Measurements from ENCODE around the gene RFX8. TPM values are rescaled to one million over a fixed set of nuclear protein-coding genes. Genes with fewer than 3 reads are reported as not detected.

The RFX8 gene
- total and polyA plus RNA-seq, 7 donors, result 0.12 to 0.83 TPM; not detected in 5

GRCh38 chr2:101405351-101405899 is 69.5 kb downstream of the RFX8 start:
- Histone ChIP-seq H3K4me1 (no peaks in the 10 kb centered on the region), H3K27me3 (no peaks in the 10 kb centered on the region), H3K9me3 (no peaks in the 10 kb centered on the region), H3K27ac (no peak overlapping the region), H3K36me3 (no peaks in the 10 kb centered on the region), H3K4me3 (no peak overlapping the region)
- 59 to 75% methylated on average over 7 of the region's 7 CpGs for WGBS, 2 donors
- no peak for DNase-seq
- intact Hi-C loops (cut with DNase I), result no loop called here
- TF ChIP-seq EP300 (IDR thresholded peaks at IDR 0.05) (no peak), POLR2A (IDR thresholded peaks at IDR 0.05) (no peak), POLR2AphosphoS5 (IDR thresholded peaks at IDR 0.05) (no peak), CTCF (IDR thresholded peaks at IDR 0.05) (no peak)

- no peak overlapping the region for H3K4me3 ChIP-seq
- H3K4me1 ChIP-seq, result no peaks in the 10 kb centered on the region
- no peaks in the 10 kb centered on the region for H3K27me3 ChIP-seq
- no peak for DNase-seq
- H3K36me3 ChIP-seq, result no peaks in the 10 kb centered on the region
- intact Hi-C loops (cut with DNase I), result no loop called here
- WGBS, 2 donors, result 94 to 100% methylated on average over 1 of the region's 1 CpG
- no peaks in the 10 kb centered on the region for H3K9me3 ChIP-seq
- no peak for TF ChIP-seq POLR2AphosphoS5 (IDR thresholded peaks at IDR 0.05)
- no peak for TF ChIP-seq CTCF (IDR thresholded peaks at IDR 0.05)
- no peak for TF ChIP-seq POLR2A (IDR thresholded peaks at IDR 0.05)
- no peak for TF ChIP-seq EP300 (IDR thresholded peaks at IDR 0.05)
- H3K27ac ChIP-seq, result no peak overlapping the region
Measured at GRCh38 chr2:101403745-101404144, 71.2 kb downstream of the RFX8 start.

GRCh38 chr2:101402630-101403029 is 72.3 kb downstream of the RFX8 start:
- peaks cover 0 to 10% (median 0%) of the 10 kb centered on the region in 3 donors for H3K27me3 ChIP-seq
- H3K9me3 ChIP-seq, result no peaks in the 10 kb centered on the region
- H3K4me1 ChIP-seq, result no peaks in the 10 kb centered on the region
- H3K36me3 ChIP-seq, result no peaks in the 10 kb centered on the region
- no peak overlapping the region for H3K27ac ChIP-seq
- intact Hi-C loops (cut with DNase I), result no loop called here
- TF ChIP-seq EP300 (IDR thresholded peaks at IDR 0.05) (no peak), POLR2AphosphoS5 (IDR thresholded peaks at IDR 0.05) (no peak), POLR2A (IDR thresholded peaks at IDR 0.05) (no peak), CTCF (IDR thresholded peaks at IDR 0.05) (no peak)
- no peak overlapping the region for H3K4me3 ChIP-seq
- DNase-seq, result no peak
- 83 to 92% methylated on average over 6 of the region's 6 CpGs for WGBS, 2 donors

- Histone ChIP-seq H3K9me3 (no peaks in the 10 kb centered on the region), H3K36me3 (no peaks in the 10 kb centered on the region), H3K4me1 (no peaks in the 10 kb centered on the region), H3K4me3 (no peak overlapping the region), H3K27me3 (peaks cover 0 to 10% (median 0%) of the 10 kb centered on the region in 3 donors), H3K27ac (no peak overlapping the region)
- TF ChIP-seq CTCF (IDR thresholded peaks at IDR 0.05), result no peak
- no peak for TF ChIP-seq POLR2AphosphoS5 (IDR thresholded peaks at IDR 0.05)
- no peak for TF ChIP-seq POLR2A (IDR thresholded peaks at IDR 0.05)
- TF ChIP-seq EP300 (IDR thresholded peaks at IDR 0.05), result no peak
- no peak for DNase-seq
- 83% methylated on average over 5 of the region's 5 CpGs for WGBS, 2 donors
- intact Hi-C loops (cut with DNase I), result no loop called here
Measured at GRCh38 chr2:101401906-101402305, 73.0 kb downstream of the RFX8 start.

GRCh38 chr2:101401326-101401665 is 73.6 kb downstream of the RFX8 start:
- peaks cover 0 to 10% (median 0%) of the 10 kb centered on the region in 3 donors for H3K27me3 ChIP-seq
- no peak for DNase-seq
- H3K9me3 ChIP-seq, result no peaks in the 10 kb centered on the region
- no peak overlapping the region for H3K27ac ChIP-seq
- H3K4me1 ChIP-seq, result no peaks in the 10 kb centered on the region
- H3K36me3 ChIP-seq, result no peaks in the 10 kb centered on the region
- no peak overlapping the region for H3K4me3 ChIP-seq
- 69 to 92% methylated on average over 8 of the region's 8 CpGs for WGBS, 2 donors
- TF ChIP-seq EP300 (IDR thresholded peaks at IDR 0.05) (no peak), POLR2A (IDR thresholded peaks at IDR 0.05) (no peak), POLR2AphosphoS5 (IDR thresholded peaks at IDR 0.05) (no peak), CTCF (IDR thresholded peaks at IDR 0.05) (no peak)
- intact Hi-C loops (cut with DNase I), result no loop called here

Data from sigmoid colon (tissue), 7 donors.